NCI-H82 (cell line): ENCODE results near the gene NSUN2.
A peak's percentile ranks its signal among the peaks of the same experiment; 100 is the strongest.

Experiments used
- DNase-seq: peaks from one replicate; lab custom pipeline; 2025; lab: John Stamatoyannopoulos, UW

NSUN2 gene

DNA sequence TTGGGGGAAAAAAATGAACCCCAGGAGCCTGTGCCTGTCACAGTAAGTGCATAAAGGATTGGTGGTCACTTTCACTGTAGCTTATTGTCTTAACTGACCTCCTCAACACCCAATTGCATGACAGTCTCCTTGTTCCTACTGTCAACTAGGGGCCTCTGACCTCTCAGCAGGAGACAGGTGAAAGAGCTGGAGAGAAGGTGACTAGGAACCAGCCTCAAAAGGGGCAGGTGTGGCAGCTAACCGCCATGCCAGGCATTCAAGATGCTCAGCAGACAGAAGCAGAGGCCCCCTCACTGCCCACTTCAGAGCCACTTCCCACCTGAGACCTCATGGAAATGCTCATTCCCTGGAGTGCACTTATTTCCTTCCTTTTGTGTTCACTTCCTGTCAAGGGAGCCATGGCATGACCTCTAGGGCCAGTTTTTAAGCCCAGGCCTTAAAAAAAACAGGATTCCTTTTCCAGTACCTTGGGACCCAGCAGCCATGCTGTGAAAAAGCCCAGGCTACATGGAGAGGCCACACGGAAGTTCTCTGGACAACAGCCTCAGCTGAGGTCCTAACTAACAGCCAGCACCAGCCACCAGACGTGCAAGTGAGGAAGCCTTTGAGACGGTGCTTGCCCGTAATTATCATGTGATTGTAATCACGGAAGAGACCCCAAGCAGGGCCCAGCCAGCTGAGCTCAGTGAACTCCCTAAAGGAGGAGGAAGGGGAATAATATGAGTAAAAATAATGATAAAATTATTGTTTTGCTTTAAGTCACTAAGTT, 74.9 kb downstream of the NSUN2 start:
- no peak for DNase-seq

- DNase-seq = no peak
Observed at GRCh38 chr5:6556802-6557102, 76.1 kb downstream of the NSUN2 start.

DNA sequence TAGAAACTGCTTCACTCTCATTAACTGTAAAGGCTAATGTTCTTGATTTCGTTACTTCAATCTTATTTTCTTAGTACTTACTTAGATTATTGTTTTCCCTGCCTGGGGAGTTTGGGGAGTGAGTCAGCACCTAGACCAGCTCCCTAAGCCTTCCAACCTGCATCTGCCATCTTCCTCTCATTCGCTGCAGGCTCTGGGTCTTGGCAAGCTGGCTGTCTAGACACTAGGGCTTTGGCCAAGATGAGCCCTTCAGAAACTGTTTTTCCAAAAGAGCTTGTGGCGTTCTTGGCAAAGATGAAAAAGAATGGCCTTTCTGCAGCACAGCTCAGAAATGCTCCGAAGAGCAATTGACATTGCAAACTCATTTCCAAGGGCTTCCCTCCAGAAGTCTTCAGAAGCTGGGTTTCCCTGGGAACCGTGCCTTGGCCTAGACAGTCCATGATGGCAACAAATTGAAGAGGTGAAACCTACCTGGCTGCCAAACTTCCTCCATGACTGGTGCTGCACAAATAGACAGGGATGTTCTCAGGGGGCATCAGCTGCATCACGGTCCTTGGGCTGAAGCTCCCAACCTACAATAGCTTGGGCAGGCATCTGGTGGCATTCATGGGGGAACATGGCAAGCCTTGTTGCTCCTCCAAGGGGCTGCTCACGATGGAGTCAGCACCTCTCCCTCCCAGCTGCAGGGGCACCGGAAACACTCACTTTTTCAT, 76.6 kb downstream of the NSUN2 start:
- peak; percentile 13 for DNase-seq

GRCh38 chr5:6554812-6555211, 78.0 kb downstream of the NSUN2 start:
- DNase-seq = no peak

DNA sequence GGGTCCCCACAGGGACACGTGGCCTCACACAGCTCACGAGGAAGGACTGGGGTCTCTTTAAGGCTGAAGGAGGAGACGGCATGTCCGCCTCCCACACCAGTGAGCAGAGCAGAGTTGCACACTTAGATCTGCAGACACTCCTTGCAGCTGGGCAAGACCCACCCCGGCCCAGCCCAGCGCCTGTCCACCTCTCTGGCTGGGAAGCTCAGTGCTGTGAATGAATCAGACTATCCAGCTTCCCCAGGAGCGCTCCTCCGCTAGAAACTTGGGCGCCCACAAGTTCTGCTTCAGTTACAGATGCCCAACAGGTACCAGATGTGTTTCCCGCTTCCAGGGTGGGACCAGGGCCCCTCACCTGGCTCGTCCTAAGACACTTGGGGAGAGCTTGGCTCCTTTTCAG, 78.9 kb downstream of the NSUN2 start:
- DNase-seq = peak; percentile 2

DNA sequence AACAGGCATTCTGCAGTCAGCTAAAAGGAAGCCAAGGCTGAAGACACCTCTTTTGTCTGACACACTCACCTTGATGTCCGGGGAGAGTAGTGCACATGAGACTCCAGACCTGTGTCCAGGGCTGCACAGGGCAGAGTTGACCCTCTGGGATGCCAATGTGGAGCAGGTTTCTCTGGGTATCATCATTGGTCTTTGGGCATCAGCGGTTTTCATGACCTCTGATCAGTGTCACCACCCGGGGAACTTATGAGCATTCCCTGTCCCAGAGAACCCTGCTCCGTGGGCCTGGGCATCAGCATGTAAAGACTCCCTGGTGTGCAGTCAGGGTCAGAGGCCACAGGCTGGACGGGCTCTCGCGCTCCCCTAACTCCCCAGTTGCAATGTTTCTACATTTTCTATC, 80.2 kb downstream of the NSUN2 start:
- no peak for DNase-seq

GRCh38 chr5:6551955-6552313, 80.9 kb downstream of the NSUN2 start:
- DNase-seq = no peak

DNA sequence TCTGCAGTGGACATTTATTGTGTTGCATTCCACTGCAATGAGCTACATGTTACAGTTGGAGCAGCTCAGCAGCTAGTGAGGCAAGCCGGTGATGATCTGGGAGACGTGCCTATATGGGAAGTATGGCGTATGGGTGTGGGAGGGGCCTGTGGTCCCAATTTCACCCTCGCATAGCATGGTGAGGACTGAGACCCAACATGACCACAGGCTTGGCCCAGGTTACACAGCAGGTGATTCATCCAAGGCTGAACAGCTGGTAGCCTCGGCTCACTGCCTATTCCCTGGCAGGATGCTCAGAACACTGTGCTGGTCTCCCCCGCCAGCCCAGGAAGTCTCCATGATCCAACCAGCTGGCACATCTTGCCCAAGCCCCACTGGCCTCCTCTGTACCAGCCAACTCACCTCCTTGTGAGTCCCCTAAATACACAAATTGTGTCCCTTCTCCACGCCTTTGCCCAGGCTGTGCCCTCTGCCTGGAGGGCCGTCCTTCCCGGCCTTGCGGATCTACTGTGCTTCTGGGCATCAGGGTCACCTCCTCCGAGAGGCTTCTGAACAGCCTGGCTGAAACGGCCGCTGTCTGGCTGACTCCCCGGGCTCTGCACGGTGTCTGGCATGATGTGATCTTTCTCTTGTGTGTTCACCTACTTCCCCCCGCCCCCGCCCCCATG, 81.4 kb downstream of the NSUN2 start:
- no peak for DNase-seq

DNA sequence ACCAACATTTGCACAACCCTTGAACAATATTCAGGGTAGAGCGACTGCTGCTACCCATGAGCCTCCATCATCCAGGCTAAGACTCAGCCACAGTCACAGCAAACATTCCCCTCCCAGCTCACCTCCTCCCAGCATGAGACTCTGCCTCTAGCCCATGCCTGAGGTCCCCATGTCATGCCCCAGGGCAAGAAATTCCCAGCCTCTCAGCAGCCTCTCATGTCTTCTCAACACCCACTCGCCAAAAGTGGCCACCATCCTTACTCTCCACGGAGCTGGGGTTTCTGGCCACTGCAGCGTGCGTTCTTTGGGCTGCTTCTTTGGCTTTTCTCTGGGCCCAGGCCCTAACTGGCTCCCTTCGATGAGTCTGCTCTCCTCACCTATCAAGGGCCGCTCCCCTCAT, 82.2 kb downstream of the NSUN2 start:
- DNase-seq = no peak
